H1 (cell line): ENCODE results near the gene LCE1F. TPM values are rescaled to one million over a fixed set of nuclear protein-coding genes. Genes with fewer than 3 reads are reported as not detected.

Experiments used
- CTCF ChIA-PET: fragments of 300-600 bp; sonication (Branson Sonifier 250); formaldehyde crosslinking; loops from one replicate; lab custom pipeline; 2021; ENCODE audit not compliant: partially characterized antibody; lab: Charles Lee
- POLR2A ChIA-PET: fragments of 300-600 bp; sonication (Branson Sonifier 250); formaldehyde crosslinking; loops from one replicate; lab custom pipeline; 2021; ENCODE audit warnings: inconsistent platforms; ENCODE audit not compliant: partially characterized antibody; lab: Charles Lee
- DNase-seq, 2 experiments: peaks; one replicate each; pipeline versions ENCODE4 v3.0.0 to v3.0.0-alpha.2; 2010 to 2022; ENCODE audit warnings: low spot score in 2 of 2, low read depth in 1 of 2, mixed read lengths in 1 of 2
- FAIRE-seq: peaks from 2 replicates; lab custom pipeline; 2011; peaks lifted over from hg19 to GRCh38; lab: Jason Lieb, UNC
- H2AFZ ChIP-seq: 2 replicates; pipeline ENCODE4 v1.8.1; 2012; ENCODE audit warnings: low read length, inconsistent platforms
- H2AK5ac ChIP-seq: 2 replicates; pipeline ENCODE4 v1.6.1; 2013; ENCODE audit warnings: low read depth, low read length
- H2BK120ac ChIP-seq: replicated peaks from 2 replicates; pipeline ENCODE3; 2013; ENCODE audit warnings: low read depth, low read length, inconsistent platforms
- H2BK12ac ChIP-seq: 2 replicates; pipeline ENCODE4 v1.6.1; 2013; ENCODE audit warnings: low read depth, low read length
- H2BK15ac ChIP-seq: 2 replicates; pipeline ENCODE4 v1.6.1; 2013; ENCODE audit warnings: low read length
- H2BK20ac ChIP-seq: 2 replicates; pipeline ENCODE4 v1.6.1; 2013; ENCODE audit warnings: low read length
- H2BK5ac ChIP-seq: 2 replicates; pipeline ENCODE4 v1.6.1; 2013; ENCODE audit warnings: low read depth, low read length
- H3K14ac ChIP-seq: 2 replicates; pipeline ENCODE4 v1.6.1; 2013; ENCODE audit warnings: inconsistent platforms; ENCODE audit not compliant: insufficient read length
- H3K18ac ChIP-seq: 2 replicates; pipeline ENCODE4 v1.6.1; 2013; ENCODE audit warnings: low read length; ENCODE audit errors: extremely low read depth
- H3K23ac ChIP-seq: 2 replicates; pipeline ENCODE4 v1.6.1; 2013; ENCODE audit warnings: inconsistent platforms; ENCODE audit not compliant: insufficient read length
- H3K23me2 ChIP-seq: 2 replicates; pipeline ENCODE4 v1.6.1; 2013; ENCODE audit warnings: low read depth, low read length
- H3K27ac ChIP-seq: 2 replicates; pipeline ENCODE4 v1.6.1; 2011; ENCODE audit warnings: low read depth, low read length, inconsistent platforms
- H3K27me3 ChIP-seq, 4 experiments: replicated peaks in 1 of 4; 1 replicate in 1 of 4; 2 replicates in 3 of 4; pipeline versions ENCODE4 v1.6.1 to v1.8.1; 2011 to 2013; ENCODE audit warnings: low read length in 3 of 4, mild to moderate bottlenecking in 3 of 4, inconsistent platforms in 2 of 4, mixed read lengths in 2 of 4, moderate library complexity in 1 of 4; ENCODE audit not compliant: control insufficient read depth in 3 of 4, insufficient read depth in 3 of 4; ENCODE audit errors: extremely low read depth in 1 of 4
- H3K36me3 ChIP-seq, 4 experiments: 2 replicates each; pipeline versions ENCODE4 v1.6.1 to v1.8.1; 2011 to 2013; ENCODE audit warnings: mild to moderate bottlenecking in 4 of 4, low read length in 3 of 4, moderate library complexity in 2 of 4, control low read depth in 1 of 4, inconsistent platforms in 1 of 4; ENCODE audit not compliant: insufficient read depth in 4 of 4, control insufficient read depth in 2 of 4
- H3K4ac ChIP-seq: replicated peaks from 2 replicates; pipeline ENCODE3; 2013; ENCODE audit warnings: low read length, low read depth, mixed read lengths, inconsistent platforms; ENCODE audit not compliant: insufficient read length
- H3K4me1 ChIP-seq, 4 experiments: replicated peaks in 1 of 4; 1 replicate in 1 of 4; 2 replicates in 3 of 4; pipeline versions ENCODE4 v1.6.1 to v1.8.1; 2011 to 2013; ENCODE audit warnings: low read length in 3 of 4, inconsistent platforms in 2 of 4, mixed read lengths in 1 of 4; ENCODE audit not compliant: insufficient read depth in 4 of 4, control insufficient read depth in 3 of 4
- H3K4me2 ChIP-seq, 2 experiments: 2 replicates each; pipeline versions ENCODE4 v1.6.1 to v1.8.1; 2011 to 2013; ENCODE audit warnings: low read depth in 2 of 2, low read length in 2 of 2, control low read depth in 1 of 2, inconsistent platforms in 1 of 2, mild to moderate bottlenecking in 1 of 2; ENCODE audit not compliant: insufficient read depth in 1 of 2
- H3K4me3 ChIP-seq, 4 experiments: fragments of 200-600, 300-600 bp in 1 of 4; sonication (generic), shearing (Covaris generic), sonication (Bioruptor Twin) in 1 of 4; 2 replicates each; pipeline versions ENCODE4 v1.5.1 to v1.8.1; 2011 to 2016; ENCODE audit warnings: low read length in 4 of 4, low read depth in 3 of 4, control low read depth in 2 of 4, inconsistent platforms in 2 of 4, mild to moderate bottlenecking in 2 of 4, mixed read lengths in 1 of 4, moderate library complexity in 1 of 4; ENCODE audit not compliant: insufficient read depth in 2 of 4; ENCODE audit errors: extremely low read depth in 1 of 4
- H3K56ac ChIP-seq: replicated peaks from 2 replicates; pipeline ENCODE3; 2013; ENCODE audit warnings: low read depth, mild to moderate bottlenecking, mixed read lengths, low read length, inconsistent platforms; ENCODE audit not compliant: insufficient read length
- H3K79me1 ChIP-seq: 2 replicates; pipeline ENCODE4 v1.6.1; 2013; ENCODE audit warnings: low read depth, low read length, control low read depth
- H3K79me2 ChIP-seq, 2 experiments: 2 replicates each; pipeline versions ENCODE4 v1.6.1 to v1.8.1; 2012 to 2013; ENCODE audit warnings: low read length in 2 of 2, mild to moderate bottlenecking in 2 of 2, inconsistent platforms in 1 of 2; ENCODE audit not compliant: insufficient read depth in 2 of 2, control insufficient read depth in 1 of 2
- H3K9ac ChIP-seq, 4 experiments: replicated peaks in 1 of 4; 1 replicate in 1 of 4; 2 replicates in 3 of 4; pipeline versions ENCODE4 v1.6.1 to v1.8.1; 2011 to 2013; ENCODE audit warnings: low read depth in 3 of 4, low read length in 3 of 4, control low read depth in 2 of 4, mild to moderate bottlenecking in 2 of 4, moderate library complexity in 2 of 4, inconsistent platforms in 1 of 4; ENCODE audit errors: extremely low read depth in 1 of 4
- H3K9me3 ChIP-seq, 2 experiments: 2 replicates each; pipeline versions ENCODE4 v1.6.1 to v1.8.1; 2012 to 2013; ENCODE audit warnings: mild to moderate bottlenecking in 2 of 2, moderate library complexity in 2 of 2, control low read depth in 1 of 2, inconsistent platforms in 1 of 2, low read depth in 1 of 2, low read length in 1 of 2, mixed read lengths in 1 of 2; ENCODE audit not compliant: insufficient read depth in 2 of 2
- H4K20me1 ChIP-seq, 2 experiments: replicated peaks in 1 of 2; 2 replicates each; pipeline versions ENCODE3 to v1.8.1; 2011 to 2013; ENCODE audit warnings: inconsistent platforms in 2 of 2, low read length in 2 of 2, mild to moderate bottlenecking in 1 of 2; ENCODE audit not compliant: insufficient read depth in 2 of 2, control insufficient read depth in 1 of 2
- H4K5ac ChIP-seq: 2 replicates; pipeline ENCODE4 v1.6.1; 2013; ENCODE audit warnings: low read length, low read depth, mixed read lengths, inconsistent platforms; ENCODE audit not compliant: insufficient read length
- H4K8ac ChIP-seq: 2 replicates; pipeline ENCODE4 v1.8.0; 2013; ENCODE audit warnings: mild to moderate bottlenecking, moderate library complexity, low read length, inconsistent platforms; ENCODE audit not compliant: insufficient read depth; ENCODE audit errors: extremely low read depth
- H4K91ac ChIP-seq: replicated peaks from 2 replicates; pipeline ENCODE3; 2013; ENCODE audit warnings: low read length, mixed read lengths, inconsistent platforms; ENCODE audit not compliant: insufficient read length
- CTBP2 ChIP-seq: IDR thresholded peaks from 2 replicates; pipeline ENCODE4 v1.7.0; 2011; ENCODE audit warnings: borderline replicate concordance, mild to moderate bottlenecking, moderate library complexity, mixed read lengths, low read length; ENCODE audit not compliant: insufficient read depth, insufficient read length
- CTCF ChIP-seq, 3 experiments: IDR thresholded peaks; 1 replicate in 2 of 3; 2 replicates in 1 of 3; pipeline versions ENCODE4 v1.5.1 to v1.6.1; 2011; ENCODE audit warnings: low read length in 3 of 3, mild to moderate bottlenecking in 3 of 3, inconsistent platforms in 2 of 3, low read depth in 1 of 3, moderate library complexity in 1 of 3; ENCODE audit not compliant: insufficient read depth in 1 of 3; ENCODE audit errors: control extremely low read depth in 1 of 3
- JUND ChIP-seq: IDR thresholded peaks from 2 replicates; pipeline ENCODE4 v1.6.1; 2011; ENCODE audit warnings: mild to moderate bottlenecking, improper control_type of control experiment, low read length
- KDM4A ChIP-seq: IDR thresholded peaks from one replicate; pipeline ENCODE4 v1.7.1; 2012; ENCODE audit warnings: low read depth, mild to moderate bottlenecking, moderate library complexity, low read length, inconsistent platforms; ENCODE audit not compliant: severe bottlenecking
- RXRA ChIP-seq: IDR thresholded peaks from 2 replicates; pipeline ENCODE4 v1.6.1; 2011; ENCODE audit warnings: low read depth, mild to moderate bottlenecking, low read length, moderate library complexity; ENCODE audit not compliant: insufficient read depth
- SIRT6 ChIP-seq: IDR thresholded peaks from one replicate; pipeline ENCODE4 v1.7.1; 2012; ENCODE audit warnings: low read length, inconsistent platforms
- SUZ12 ChIP-seq: fragments of 200-600 bp; sonication (generic); IDR thresholded peaks from 2 replicates; pipeline ENCODE4 v1.6.1; 2012; ENCODE audit warnings: mild to moderate bottlenecking, inconsistent platforms, low read length, moderate library complexity, mixed read lengths
- TCF12 ChIP-seq: IDR thresholded peaks from 2 replicates; pipeline ENCODE4 v1.6.1; 2011; ENCODE audit warnings: low read depth, mild to moderate bottlenecking, low read length
- polyA plus RNA-seq, 7 experiments: library from polyadenylated mRNA; depleted of rRNA in 3 of 7; stranded (reverse) in 5 of 7; unstranded in 2 of 7; fragments of >200 nt in 5 of 7; fragments of 200-250 nt in 2 of 7; gene quantifications; 1 replicate in 5 of 7; 2 replicates in 1 of 7; 4 replicates in 1 of 7; pipeline versions ENCODE4 v1.2.1 to v1.2.3, GENCODE V29; 2011 to 2013; ENCODE audit warnings: missing spikeins in 2 of 7, mixed read lengths in 2 of 7
- total RNA-seq: library from RNA; stranded (reverse); fragmentation: NEBNext Ultra II Directional; extraction: Animal tissue kit (Norgen Biotek cat#: 25700); gene quantifications from 2 replicates; pipeline ENCODE4 v1.2.1, GENCODE V29; 2021

The LCE1F gene
- total and polyA plus RNA-seq, 2 of the 8 experiments (the other 6 are each of a cell fraction or from before 2014, with no cell fraction given): not detected

DNA sequence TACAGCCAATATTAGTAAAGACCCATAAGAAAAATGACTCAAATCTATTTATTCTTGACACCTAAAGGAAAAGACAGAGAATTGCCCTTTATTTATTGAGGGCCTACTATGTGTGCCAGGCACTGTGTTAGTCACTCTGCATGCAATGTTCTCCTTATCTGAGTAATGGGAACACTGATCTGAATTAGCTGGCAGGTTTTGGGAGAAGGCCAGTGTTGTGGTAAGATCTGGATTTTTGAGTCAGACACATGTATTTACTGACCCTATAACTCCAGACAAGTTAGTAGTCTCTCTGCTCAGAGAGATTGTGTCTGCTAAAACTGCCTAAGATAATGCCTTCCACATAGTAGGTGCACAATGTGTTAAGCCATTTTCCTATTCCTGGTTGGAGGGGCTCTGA, 49.7 kb upstream of the LCE1F start:
- Histone ChIP-seq H2AK5ac (no peak overlapping the region), H3K27ac (no peak overlapping the region), H3K9ac (no peak overlapping the region), H3K79me1 (no peaks in the 10 kb centered on the region), H2BK5ac (no peak overlapping the region), H4K5ac (no peak overlapping the region), H3K56ac (no peak overlapping the region), H2AFZ (no peak overlapping the region), H3K4ac (no peak overlapping the region), H4K20me1 (no peaks in the 10 kb centered on the region), H3K18ac (no peak overlapping the region), H2BK12ac (no peak overlapping the region), H3K4me3 (no peak overlapping the region), H3K9me3 (peaks cover 64 to 93% of the 10 kb centered on the region in 2 experiments)
- DNase-seq: no peak
- CTCF ChIA-PET: no interaction called here
- TF ChIP-seq CTCF (IDR thresholded peaks at IDR 0.05; ENCODE audit: control extremely low read depth in 1 of 3, insufficient read depth in 1 of 3, low read depth in 1 of 3, low read length in 3 of 3): no peak
- no peak for TF ChIP-seq KDM4A
- TF ChIP-seq RXRA: no peak
- TF ChIP-seq SIRT6: no peak
- TF ChIP-seq SUZ12: no peak
- no peak for TF ChIP-seq JUND
- TF ChIP-seq TCF12: no peak
- no peak for TF ChIP-seq CTBP2
- TF ChIP-seq, all 59 proteins: peak for 0
- Histone ChIP-seq H2BK120ac (no peak overlapping the region), H3K27me3 (no peaks in the 10 kb centered on the region), H2BK15ac (no peak overlapping the region), H3K23ac (no peak overlapping the region), H4K91ac (no peak overlapping the region), H3K4me2 (no peak overlapping the region), H3K4me1 (no peaks in the 10 kb centered on the region), H3K36me3 (no peaks in the 10 kb centered on the region; a peak in 1 of 8 replicates), H2BK20ac (no peak overlapping the region), H4K8ac (no peak overlapping the region), H3K79me2 (no peaks in the 10 kb centered on the region), H3K23me2 (no peaks in the 10 kb centered on the region), H3K14ac (no peak overlapping the region)
- FAIRE-seq: no peak
- POLR2A ChIA-PET: no interaction called here
